Keratinocyte (primary cell): ENCODE data around the gene HINT2. TPM values are rescaled to one million over a fixed set of nuclear protein-coding genes. Genes with fewer than 3 reads are reported as not detected.

ENCODE experiments used
- DNase-seq: peaks from one replicate; pipeline ENCODE4 v3.0.0-alpha.2; 2011; ENCODE audit warnings: low read depth, missing footprints, low spot score
- FAIRE-seq: peaks from 2 replicates; lab custom pipeline; 2011; peaks lifted over from hg19 to GRCh38; lab: Jason Lieb, UNC
- H2AFZ ChIP-seq: 2 replicates; pipeline ENCODE4 v1.6.0; 2012; ENCODE audit warnings: low read length, control low read depth, inconsistent platforms; ENCODE audit not compliant: control insufficient read depth
- H3K27ac ChIP-seq: 2 replicates; pipeline ENCODE4 v1.5.1; 2011; ENCODE audit warnings: low read length; ENCODE audit not compliant: control insufficient read depth, insufficient read depth
- H3K27me3 ChIP-seq: 3 replicates; pipeline ENCODE4 v1.6.0; 2011; ENCODE audit warnings: low read length; ENCODE audit not compliant: control insufficient read depth, insufficient read depth; ENCODE audit errors: extremely low read depth
- H3K36me3 ChIP-seq, 2 experiments: 2 replicates in 1 of 2; 3 replicates in 1 of 2; pipeline ENCODE4 v1.5.1; 2011; ENCODE audit warnings: low read length in 2 of 2, mild to moderate bottlenecking in 1 of 2; ENCODE audit not compliant: control insufficient read depth in 2 of 2, insufficient read depth in 2 of 2; ENCODE audit errors: extremely low read depth in 1 of 2
- H3K4me1 ChIP-seq: 3 replicates; pipeline ENCODE4 v1.5.1; 2011; ENCODE audit warnings: low read length; ENCODE audit not compliant: control insufficient read depth, insufficient read depth; ENCODE audit errors: extremely low read depth
- H3K4me2 ChIP-seq: 3 replicates; pipeline ENCODE4 v1.6.0; 2011; ENCODE audit warnings: low read depth, low read length; ENCODE audit not compliant: control insufficient read depth, insufficient read depth; ENCODE audit errors: extremely low read depth
- H3K4me3 ChIP-seq, 3 experiments: fragments of 200-600 bp in 1 of 3; sonication (generic) in 1 of 3; 2 replicates in 2 of 3; 3 replicates in 1 of 3; pipeline ENCODE4 v1.5.1; 2011 to 2016; ENCODE audit warnings: low read length in 3 of 3, mild to moderate bottlenecking in 3 of 3, control low read depth in 2 of 3, inconsistent platforms in 1 of 3, low read depth in 1 of 3, mixed read lengths in 1 of 3, mixed run types in 1 of 3, moderate library complexity in 1 of 3; ENCODE audit not compliant: control insufficient read depth in 2 of 3, insufficient read depth in 2 of 3; ENCODE audit errors: extremely low read depth in 1 of 3
- H3K79me2 ChIP-seq: 2 replicates; pipeline ENCODE4 v1.6.0; 2012; ENCODE audit warnings: low read length; ENCODE audit not compliant: control insufficient read depth, insufficient read depth
- H3K9ac ChIP-seq: 3 replicates; pipeline ENCODE4 v1.6.0; 2011; ENCODE audit warnings: low read length; ENCODE audit not compliant: control insufficient read depth, insufficient read depth; ENCODE audit errors: extremely low read depth
- H3K9me1 ChIP-seq: 3 replicates; pipeline ENCODE4 v1.6.0; 2011; ENCODE audit warnings: low read length; ENCODE audit not compliant: control insufficient read depth, insufficient read depth; ENCODE audit errors: extremely low read depth
- H3K9me3 ChIP-seq: 2 replicates; pipeline ENCODE4 v1.5.1; 2012; ENCODE audit warnings: low read depth, low read length; ENCODE audit not compliant: control insufficient read depth
- H4K20me1 ChIP-seq: 3 replicates; pipeline ENCODE4 v1.6.0; 2011; ENCODE audit warnings: low read length; ENCODE audit not compliant: control insufficient read depth, insufficient read depth; ENCODE audit errors: extremely low read depth
- EZH2 ChIP-seq: IDR thresholded peaks from one replicate; pipeline ENCODE4 v1.6.1; 2012; ENCODE audit warnings: inconsistent platforms, mild to moderate bottlenecking, low read length, moderate library complexity
- dilution Hi-C: fragments of 300-500 bp; cut with MboI; formaldehyde crosslinking; loops from one replicate; pipeline ENCODE4 v1.7.0; 2020; ENCODE audit warnings: low sequenced_read_pairs; ENCODE audit not compliant: extremely low pct_ligation_motif_present
- polyA plus RNA-seq, 5 experiments: library from polyadenylated mRNA; depleted of rRNA in 3 of 5; stranded (reverse) in 3 of 5; stranded (forward) in 1 of 5; unstranded in 1 of 5; fragments of >200 nt; gene quantifications; 1 replicate in 1 of 5; 2 replicates in 3 of 5; 3 replicates in 1 of 5; pipeline versions ENCODE4 v1.2.1 to v1.2.3, GENCODE V29; 2011 to 2012; ENCODE audit warnings: missing spikeins in 2 of 5, low read depth in 1 of 5, low replicate concordance in 1 of 5
- TF ChIP-seq, protein P1 (sequence below), 3 experiments: IDR thresholded peaks in 1 of 3; conservative IDR thresholded peaks in 1 of 3; optimal IDR thresholded peaks in 1 of 3; 2 replicates in 2 of 3; 3 replicates in 1 of 3; pipeline versions ENCODE3 to v1.5.1; 2011; ENCODE audit warnings: low read length in 3 of 3, mild to moderate bottlenecking in 3 of 3, moderate library complexity in 2 of 3, control low read depth in 1 of 3, inconsistent platforms in 1 of 3; ENCODE audit not compliant: insufficient read depth in 2 of 3; ENCODE audit errors: extremely low read depth in 1 of 3

Gene HINT2
- polyA plus RNA-seq, 1 donor (not counting 4 experiments of a cell fraction or from before 2014, with no cell fraction given), result 16.6 TPM

DNA sequence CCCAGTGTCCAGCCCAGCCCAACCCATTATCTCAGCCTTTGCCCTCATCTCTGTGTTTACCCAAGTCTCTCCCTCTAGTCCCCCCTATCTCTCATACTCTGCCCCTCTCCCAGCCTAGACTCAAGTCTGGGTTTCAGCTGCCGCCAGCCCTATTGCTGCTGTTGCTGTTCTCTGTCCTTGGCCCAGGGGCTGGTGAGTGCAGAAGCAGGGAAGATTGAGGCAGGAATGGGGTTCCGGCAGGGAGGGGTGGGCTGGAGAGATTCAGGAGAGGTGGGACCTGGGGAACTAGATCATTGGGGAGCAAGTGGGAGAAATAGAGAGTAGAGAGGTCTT, 14.9 kb upstream of the HINT2 start:
- Histone ChIP-seq H2AFZ (peak overlapping the region; percentile 74), H3K4me1 (peaks cover 16% of the 10 kb centered on the region), H3K9me1 (no peaks in the 10 kb centered on the region), H3K36me3 (no peaks in the 10 kb centered on the region), H3K9me3 (no peaks in the 10 kb centered on the region), H3K27ac (no peak overlapping the region), H3K79me2 (no peaks in the 10 kb centered on the region), H3K4me3 (peak overlapping the region; percentile 49 to 79 (median 53)), H4K20me1 (no peaks in the 10 kb centered on the region), H3K9ac (no peak overlapping the region), H3K4me2 (peak overlapping the region; percentile 79), H3K27me3 (no peaks in the 10 kb centered on the region)
- DNase-seq (no peak), FAIRE-seq (no peak)
- no peak for TF ChIP-seq EZH2
- TF ChIP-seq, protein P1, sequence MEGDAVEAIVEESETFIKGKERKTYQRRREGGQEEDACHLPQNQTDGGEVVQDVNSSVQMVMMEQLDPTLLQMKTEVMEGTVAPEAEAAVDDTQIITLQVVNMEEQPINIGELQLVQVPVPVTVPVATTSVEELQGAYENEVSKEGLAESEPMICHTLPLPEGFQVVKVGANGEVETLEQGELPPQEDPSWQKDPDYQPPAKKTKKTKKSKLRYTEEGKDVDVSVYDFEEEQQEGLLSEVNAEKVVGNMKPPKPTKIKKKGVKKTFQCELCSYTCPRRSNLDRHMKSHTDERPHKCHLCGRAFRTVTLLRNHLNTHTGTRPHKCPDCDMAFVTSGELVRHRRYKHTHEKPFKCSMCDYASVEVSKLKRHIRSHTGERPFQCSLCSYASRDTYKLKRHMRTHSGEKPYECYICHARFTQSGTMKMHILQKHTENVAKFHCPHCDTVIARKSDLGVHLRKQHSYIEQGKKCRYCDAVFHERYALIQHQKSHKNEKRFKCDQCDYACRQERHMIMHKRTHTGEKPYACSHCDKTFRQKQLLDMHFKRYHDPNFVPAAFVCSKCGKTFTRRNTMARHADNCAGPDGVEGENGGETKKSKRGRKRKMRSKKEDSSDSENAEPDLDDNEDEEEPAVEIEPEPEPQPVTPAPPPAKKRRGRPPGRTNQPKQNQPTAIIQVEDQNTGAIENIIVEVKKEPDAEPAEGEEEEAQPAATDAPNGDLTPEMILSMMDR (optimal IDR thresholded peaks at IDR 0.05 in 1 of 3, IDR thresholded peaks at IDR 0.05 in 1 of 3, conservative IDR thresholded peaks at IDR 0.05 in 1 of 3; ENCODE audit: extremely low read depth in 1 of 3, insufficient read depth in 2 of 3, low read length in 3 of 3), result no peak
- dilution Hi-C loops, result no loop called here

DNA sequence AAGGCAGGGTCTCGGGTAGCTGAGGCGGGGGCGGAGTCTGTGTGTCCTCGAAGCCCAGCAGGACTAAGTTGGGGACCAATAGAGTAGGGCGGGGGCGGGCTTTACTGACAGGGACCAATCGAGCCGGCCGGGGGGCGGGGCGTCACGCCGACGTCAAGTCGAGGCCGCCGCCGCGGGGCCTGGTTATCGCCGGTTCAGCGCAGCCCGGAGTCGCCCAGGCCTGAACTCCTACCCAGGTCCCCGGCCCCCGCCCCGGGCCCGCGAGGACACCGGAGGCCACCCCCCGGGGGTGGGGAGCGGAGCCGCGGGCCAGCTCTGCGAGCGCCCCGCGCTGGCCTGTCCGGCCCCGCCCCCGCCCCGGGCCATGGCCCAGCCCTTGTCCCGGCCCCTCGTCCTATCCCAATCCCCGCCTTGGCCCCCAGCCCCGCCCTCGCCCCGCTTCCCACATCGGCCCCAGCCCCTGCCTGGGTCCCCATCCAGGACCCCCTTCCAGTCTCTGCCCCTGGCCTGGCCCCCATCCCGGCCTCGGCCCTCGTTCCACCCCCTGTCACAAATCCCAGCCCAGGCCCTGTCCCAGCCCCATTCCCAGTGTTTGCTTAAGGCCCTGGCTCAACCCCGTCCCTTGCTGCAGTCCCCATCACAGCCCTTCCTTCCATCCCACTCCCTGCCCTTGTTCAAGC, 14.4 kb upstream of the HINT2 start, which contains the start of gene TMEM8B:
Gene TMEM8B (plus strand): TSS at position 145 of the 680 bp plus-strand sequence. CDS start 220 bp downstream, at position 365.
- peak within 1 kb of the TSS; percentile 92 for H3K4me2 ChIP-seq
- no peaks in the 10 kb centered on the region for H3K9me1 ChIP-seq
- H3K36me3 ChIP-seq, result no peaks in the 10 kb centered on the region
- H3K27me3 ChIP-seq, result no peaks in the 10 kb centered on the region
- peaks cover 18% of the 10 kb centered on the region for H3K4me1 ChIP-seq
- DNase-seq, result no peak
- no peaks in the 10 kb centered on the region for H4K20me1 ChIP-seq
- H2AFZ ChIP-seq, result peak within 1 kb of the TSS; percentile 98
- no peaks in the 10 kb centered on the region for H3K9me3 ChIP-seq
- H3K79me2 ChIP-seq, result no peaks in the 10 kb centered on the region
- dilution Hi-C loops, result no loop called here
- no peak for FAIRE-seq
- peak within 1 kb of the TSS; percentile 47 for H3K27ac ChIP-seq
- H3K9ac ChIP-seq, result peak within 1 kb of the TSS; percentile 78
- H3K4me3 ChIP-seq, result peak within 1 kb of the TSS; percentile 53 to 84 (median 79)
- TF ChIP-seq, protein P1 (optimal IDR thresholded peaks at IDR 0.05 in 1 of 3, IDR thresholded peaks at IDR 0.05 in 1 of 3, conservative IDR thresholded peaks at IDR 0.05 in 1 of 3; ENCODE audit: extremely low read depth in 1 of 3, insufficient read depth in 2 of 3, low read length in 3 of 3), result no peak
- TF ChIP-seq EZH2, result no peak
